ENCODE results near the gene STRADB.
"Not testable (repeated sequence)": the region's sequence is repeated elsewhere in the genome, so short reads cannot be mapped to it uniquely, and the experiment has no call there.

STRADB gene

DNA sequence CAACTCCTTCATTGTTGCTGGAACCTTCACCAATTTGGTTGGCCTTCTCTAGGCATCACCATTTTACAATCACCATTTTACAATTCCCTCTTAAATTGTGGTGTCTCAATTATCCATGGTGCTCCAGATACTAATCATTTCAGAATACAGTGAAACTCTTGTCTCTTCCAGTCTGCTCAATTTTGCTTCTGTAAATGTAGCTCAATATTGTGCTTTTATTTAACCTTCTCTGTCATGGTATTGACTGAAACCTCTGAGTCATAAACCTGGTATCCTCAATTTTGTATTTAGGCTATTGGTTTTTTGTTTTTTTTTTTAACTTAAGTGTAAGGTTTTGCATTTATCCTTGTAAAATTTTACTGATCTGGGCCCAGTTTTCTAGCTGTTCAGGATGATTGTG is 16.1 kb downstream of the STRADB start:
- no peak for DNase-seq (ENCODE audit: low read depth in 2 of 2)

DNA sequence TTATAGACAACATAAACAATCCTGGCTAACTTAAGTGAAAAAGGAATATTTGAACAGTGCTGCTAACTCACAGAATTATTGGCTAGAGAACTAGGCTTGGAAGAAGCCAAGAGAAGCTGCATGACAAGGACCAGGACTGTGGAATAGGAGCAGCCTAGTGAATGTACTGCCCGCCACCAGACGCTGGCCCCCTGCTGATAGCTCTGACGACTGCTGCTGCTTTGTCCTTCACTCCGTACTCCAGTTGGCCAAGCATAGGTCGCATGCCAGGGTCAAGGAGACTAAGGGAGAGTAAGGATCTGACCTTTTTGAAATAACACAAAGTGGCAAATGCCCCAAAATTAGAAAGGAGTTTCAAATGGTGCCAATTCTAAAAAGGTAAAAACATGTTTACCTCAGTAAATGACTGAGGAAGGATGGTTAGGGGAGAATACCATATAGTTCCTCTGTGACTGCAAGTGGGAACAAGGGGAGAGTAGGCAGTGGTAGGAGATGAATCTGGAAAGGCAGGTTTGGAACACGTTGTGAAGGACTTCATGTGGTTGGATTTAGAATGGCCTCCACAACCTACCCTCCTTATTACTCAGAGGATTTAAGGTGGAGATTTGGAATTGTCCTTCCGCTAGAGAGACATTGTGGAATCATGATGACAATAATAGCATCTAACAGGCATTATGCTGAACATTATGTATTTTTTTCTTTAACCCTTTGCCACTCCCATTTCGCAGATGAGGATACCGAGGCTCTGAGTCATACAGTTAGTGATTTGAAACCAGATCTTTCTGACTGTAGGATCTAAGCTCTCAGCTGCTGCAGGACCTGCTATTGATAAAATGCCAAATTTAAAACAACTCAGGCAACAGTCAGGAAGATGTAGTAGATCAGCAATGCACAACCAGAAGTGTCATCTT is 19.5 kb downstream of the STRADB start:
- DNase-seq (ENCODE audit: low read depth in 2 of 2) = no peak

DNA sequence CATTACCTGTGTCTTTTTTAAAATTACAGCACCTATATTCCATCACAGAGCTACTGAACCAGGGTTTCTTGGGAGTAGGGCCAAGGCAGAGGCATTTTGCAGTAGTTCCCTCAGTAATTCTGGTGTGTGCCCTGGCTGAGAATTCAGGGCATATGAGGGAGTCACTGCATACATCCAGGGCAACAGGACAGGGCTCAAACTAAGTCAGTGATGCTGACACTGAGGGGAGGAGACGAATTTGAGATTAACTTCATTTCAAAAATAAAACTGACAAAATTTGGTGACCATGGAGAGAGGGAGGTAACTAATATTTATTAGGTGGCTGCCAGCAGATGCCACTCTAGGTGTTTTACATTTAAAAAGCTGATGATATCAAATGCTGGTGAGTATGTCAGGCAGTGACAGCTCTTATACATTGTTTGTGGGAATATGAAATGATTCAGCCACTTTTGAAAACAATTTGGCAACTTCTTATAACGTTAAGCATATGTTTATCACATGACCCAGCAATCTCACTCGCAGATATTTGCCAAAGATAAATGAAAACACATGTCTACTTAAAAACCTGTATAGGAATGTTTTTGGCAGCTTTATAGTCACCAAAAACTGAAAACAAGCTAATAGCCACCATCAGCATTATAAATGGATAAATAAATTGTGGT is 20.3 kb downstream of the STRADB start:
- no peak for DNase-seq (ENCODE audit: low read depth in 2 of 2)

DNA sequence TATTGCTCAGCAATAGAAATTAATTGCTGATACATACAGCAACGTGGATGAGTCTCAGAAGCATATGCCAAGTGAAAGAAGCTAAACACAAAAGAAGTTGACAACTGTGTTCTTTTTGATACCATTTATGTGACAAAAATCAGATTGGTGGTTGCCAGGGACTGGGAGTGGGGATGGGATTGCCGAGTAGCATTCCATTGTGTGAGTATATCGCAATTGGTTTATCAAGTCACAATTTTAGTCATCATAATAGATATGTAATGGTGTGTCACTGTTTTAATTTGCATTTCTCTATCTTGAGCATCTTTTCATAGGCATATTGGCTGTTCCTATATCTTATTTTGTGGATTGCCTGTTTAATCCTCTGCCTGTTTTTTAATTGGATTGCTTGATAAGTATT is 20.9 kb downstream of the STRADB start:
- no peak for DNase-seq (ENCODE audit: low read depth in 2 of 2)

DNA sequence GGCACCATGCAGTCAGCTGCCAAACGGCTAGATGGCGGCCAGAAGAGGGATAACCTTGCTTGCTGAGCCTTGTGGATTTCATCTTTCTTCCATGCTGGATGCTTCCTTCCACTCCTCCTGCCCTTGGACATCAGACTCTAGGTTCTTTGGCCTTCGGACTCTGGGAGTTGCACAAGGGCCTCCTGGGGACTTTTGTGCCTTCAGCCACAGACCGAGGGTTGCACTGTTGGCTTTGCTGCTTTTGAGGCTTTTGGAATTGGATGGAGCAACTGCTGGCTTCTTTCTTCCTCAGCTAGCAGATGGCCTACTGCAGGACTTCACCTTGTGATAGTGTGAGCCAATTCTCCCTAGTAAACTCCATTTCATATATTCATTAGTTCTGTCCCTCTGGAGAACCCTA is 31.0 kb downstream of the STRADB start:
- DNase-seq (ENCODE audit: low read depth in 2 of 2) = no peak

DNA sequence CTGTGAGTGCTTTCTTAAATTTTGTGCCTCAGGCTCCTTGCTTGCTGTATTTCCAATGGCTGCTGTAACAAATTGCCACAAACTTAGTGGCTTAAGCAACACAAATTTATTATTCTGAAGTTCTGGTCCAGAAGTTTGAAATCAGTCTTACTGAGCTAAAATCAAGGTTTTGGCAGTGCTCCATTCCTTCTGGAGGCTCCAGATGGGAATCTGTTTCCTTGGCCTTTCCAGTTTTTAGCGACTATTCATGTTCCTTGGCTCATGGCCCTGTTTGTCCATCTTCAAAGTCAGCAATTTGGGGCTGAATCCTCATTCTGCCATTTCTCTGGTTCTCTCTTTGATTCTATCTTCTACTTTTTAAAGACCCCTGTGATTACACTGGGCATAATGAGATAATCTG is 31.8 kb downstream of the STRADB start:
- DNase-seq (ENCODE audit: low read depth in 2 of 2) = no peak

DNA sequence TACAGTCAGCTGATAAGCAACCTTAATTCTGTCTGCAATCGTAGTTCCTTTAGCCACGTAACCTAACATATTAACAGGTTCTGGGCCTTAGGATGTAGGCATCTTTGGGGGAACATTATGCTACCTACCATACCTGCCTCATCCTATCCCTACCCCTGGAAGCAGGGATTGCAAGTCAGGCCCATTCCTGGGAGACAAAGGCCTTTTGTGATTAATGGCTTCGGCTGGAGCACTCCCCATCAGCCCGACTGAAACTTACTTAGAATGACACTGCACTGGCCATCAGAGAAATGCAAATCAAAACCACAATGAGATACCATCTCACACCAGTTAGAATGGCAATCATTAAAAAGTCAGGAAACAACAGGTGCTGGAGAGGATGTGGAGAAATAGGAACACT is 32.2 kb downstream of the STRADB start:
- not testable (repeated sequence) for DNase-seq (ENCODE audit: low read depth in 2 of 2)

DNA sequence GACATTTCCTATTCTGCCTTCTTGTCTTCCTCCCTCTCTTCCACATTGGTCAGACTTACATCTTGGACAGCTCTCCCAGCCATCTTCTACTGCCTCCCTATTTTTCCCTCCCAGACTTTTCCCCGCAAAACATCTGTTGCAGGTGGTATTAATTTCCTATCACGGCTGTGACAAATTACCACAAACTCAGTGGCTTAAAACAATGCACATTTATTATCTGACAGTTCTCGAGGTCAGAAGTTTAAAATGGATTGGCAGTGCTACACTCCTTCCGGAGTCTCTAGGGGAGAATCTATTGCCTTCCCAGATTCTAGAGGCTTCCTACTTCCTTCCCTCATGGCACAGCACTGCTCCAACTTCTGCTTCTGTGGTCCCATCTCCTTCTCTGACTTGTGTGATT is 33.3 kb downstream of the STRADB start:
- no peak for DNase-seq (ENCODE audit: low read depth in 2 of 2)

DNA sequence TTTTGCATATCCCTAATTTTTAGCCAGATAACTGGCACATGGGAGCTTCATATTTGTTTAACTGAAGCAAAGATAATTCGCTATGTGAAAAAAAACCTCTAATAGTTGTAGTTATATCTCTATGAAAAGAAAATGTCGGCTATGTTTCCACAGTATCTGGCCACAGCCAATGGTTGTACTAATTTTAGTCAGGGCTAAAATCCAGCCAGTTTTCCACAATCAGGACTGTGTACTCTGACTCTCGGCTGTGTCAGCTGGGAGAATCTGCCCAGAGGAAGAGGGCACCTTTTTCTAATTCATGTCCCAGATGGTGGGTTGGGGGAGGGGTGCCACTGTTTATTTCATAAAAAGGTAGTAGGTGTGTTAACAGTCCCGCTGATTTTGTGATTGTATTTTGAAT is 38.8 kb downstream of the STRADB start:
- DNase-seq (ENCODE audit: low read depth in 2 of 2) = no peak

DNA sequence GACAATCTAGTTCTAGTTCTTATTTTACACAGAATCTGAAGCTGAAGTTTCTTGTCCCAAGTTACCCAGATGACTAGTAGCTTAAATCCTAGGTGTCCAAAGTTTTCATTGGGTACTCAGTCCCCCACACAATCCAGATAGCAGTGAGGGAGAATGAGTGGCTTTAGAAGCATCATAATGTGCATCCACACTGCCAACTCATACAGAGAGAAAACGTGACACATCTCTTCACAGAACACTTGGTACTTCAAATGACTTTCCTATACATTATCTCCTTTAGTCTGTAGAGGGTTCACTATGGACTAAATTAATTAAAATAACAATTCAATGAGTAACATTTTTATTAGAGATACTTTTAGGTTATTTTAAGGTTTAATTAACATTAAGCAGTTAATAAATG is 45.2 kb downstream of the STRADB start:
- DNase-seq (ENCODE audit: low read depth in 2 of 2) = no peak

DNA sequence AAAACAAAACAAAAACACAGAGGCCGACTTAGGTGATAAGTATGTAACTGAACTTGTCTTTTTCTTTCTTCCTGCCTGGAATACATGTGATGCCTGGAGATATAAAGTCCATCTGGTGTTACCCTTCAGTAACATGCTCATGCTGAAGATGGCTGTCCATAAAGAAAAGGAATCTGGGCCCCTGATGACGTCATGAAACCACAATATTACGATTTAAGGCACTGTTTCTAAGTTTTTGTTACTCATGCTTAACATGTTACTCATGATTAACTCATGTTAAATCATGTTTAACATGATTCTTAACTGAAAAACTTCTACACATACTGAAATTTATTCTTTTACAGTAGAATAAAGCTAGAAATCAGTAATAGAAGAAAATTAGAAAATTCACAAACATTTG is 49.0 kb downstream of the STRADB start:
- DNase-seq (ENCODE audit: low read depth in 2 of 2) = no peak

DNA sequence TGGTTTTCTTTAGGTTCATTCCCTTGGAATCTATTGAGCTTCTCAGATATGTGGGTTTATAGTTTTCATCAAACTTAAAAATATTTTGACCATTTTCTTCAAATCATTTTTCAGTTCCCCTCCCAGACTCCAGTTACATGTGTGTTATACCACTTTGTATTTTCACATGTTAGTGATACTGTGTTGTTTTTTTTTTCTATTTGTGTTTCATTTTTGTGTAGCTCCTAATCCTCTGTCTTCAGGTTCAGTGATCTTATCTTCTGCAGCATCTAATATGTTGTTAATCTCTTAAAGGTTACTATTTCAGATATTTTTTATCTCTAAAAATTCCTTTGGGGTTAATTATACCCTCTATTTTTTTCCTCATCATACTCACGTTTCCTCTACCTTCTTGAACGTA is 51.2 kb downstream of the STRADB start:
- no peak for DNase-seq (ENCODE audit: low read depth in 2 of 2)

DNA sequence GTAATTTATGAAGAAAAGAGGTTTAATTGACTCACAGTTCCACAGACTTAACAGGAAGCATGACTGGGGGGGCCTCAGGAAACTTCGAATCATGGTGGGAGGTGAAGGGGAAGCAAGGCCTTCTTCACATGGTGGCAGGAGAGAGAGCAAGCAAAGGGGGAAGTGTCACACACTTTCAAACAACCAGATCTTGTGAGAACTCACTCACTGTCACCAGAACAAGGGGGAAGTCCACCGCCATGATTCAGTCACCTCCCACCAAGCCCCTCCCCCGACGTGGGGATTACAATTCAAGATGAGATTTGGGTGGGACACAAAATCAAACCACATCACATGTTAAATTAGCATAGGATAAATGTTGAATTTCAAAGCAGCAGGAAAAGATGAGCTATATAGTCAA is 56.2 kb downstream of the STRADB start:
- DNase-seq (ENCODE audit: low read depth in 2 of 2) = no peak

DNA sequence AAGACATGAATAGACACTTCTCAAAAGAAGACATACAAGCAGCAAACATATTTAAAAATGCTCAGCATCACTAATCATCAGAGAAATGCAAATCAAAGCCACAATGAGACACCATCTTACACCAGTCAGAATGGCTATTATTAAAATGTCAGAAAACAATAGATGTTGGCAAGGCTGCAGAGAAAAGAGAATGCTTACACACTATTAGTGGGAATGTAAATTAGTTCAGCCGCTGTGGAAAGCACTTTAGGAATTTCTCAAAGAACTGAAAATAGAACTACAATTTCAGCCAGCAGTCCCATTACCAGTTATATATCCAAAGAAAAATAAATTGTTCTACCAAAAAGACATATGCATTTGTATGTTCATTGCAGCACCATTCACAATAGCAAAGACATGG is 61.7 kb downstream of the STRADB start:
- DNase-seq (ENCODE audit: low read depth in 2 of 2) = no peak

DNA sequence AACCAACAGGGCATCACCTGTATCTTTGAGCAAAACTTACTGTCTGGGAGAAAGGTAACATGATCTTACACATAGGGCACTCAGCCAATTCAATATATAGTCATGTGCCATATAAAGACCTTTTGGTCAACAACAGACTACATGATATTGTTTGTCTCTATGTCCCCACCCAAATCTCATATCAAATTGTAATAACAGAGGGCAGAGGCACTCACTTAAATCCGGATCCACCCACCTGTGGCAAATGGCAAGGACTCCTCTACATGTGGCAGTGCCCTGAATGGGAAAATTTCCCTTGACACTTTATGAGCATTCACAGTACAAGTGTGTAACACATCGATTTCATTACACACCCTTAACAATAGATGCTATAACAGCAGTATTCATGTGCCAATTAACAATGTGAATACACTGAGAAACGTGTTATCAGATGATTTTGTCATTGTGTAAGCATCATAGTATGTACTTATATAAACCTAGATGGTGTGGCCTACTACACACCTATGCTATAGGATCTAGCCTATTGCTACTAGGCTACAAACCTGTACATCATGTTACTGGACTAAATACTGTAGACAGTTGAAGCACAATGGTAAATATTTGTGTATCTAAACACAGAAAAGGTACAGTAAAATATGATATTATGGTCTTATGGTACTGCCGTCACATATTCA is 64.2 kb downstream of the STRADB start:
- no peak for DNase-seq (ENCODE audit: low read depth in 2 of 2)

DNA sequence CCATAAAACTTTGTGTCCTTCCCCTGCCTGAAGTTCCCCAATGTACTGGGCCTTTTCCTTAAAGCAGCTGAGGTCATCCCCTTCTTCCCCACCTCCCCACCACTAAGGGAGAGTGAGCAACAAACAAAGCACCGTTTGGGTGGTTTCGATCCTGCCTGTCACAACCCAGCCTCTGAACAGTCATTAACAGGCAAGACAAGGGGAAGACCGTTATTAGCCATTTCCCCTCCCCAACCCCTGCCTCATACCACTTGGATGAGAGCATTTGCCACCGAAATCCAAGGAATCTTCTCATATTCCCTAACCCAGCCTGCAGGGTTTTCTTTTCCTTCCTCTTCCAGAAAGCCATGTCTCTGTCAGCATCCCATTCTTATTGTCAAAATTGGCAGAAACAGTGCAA is 65.6 kb downstream of the STRADB start:
- DNase-seq (ENCODE audit: low read depth in 2 of 2) = no peak

DNA sequence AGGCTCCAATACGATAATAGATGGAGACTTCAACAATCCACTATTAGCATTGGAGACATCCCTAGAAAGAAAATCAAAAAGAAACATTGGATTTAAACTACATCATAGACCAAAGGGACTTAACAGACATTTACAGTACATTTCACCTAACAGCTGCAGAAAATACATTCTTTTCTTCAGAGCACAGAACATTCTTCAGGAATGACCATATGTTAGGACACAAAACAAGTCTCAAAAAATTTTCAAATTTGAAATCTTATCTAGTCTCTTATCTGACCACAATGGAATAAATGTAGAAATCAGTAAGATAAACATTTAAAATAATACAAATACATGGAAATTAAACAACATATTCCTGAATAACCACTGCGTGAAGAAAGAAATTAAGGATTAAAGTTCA is 68.7 kb downstream of the STRADB start:
- DNase-seq (ENCODE audit: low read depth in 2 of 2) = no peak

DNA sequence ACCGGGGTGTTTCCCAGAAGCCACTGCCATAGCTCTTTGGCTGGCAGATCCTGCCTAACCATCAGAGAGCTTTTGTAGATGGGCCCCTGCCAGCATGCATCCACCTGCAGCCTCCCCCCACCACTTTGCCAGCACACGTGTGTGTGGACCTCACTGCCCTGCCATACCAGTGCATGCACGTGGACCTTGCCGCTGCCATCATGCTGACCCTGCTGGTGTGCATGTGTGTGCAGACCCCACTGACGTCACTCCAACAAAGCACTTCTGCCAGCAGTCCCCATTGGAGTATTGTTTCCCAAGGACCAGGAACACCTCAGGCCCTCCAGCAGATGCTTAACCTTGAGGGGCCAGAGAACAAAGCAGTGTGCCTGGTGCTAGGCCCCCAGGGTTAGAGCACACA is 71.4 kb downstream of the STRADB start:
- no peak for DNase-seq (ENCODE audit: low read depth in 2 of 2)

DNA sequence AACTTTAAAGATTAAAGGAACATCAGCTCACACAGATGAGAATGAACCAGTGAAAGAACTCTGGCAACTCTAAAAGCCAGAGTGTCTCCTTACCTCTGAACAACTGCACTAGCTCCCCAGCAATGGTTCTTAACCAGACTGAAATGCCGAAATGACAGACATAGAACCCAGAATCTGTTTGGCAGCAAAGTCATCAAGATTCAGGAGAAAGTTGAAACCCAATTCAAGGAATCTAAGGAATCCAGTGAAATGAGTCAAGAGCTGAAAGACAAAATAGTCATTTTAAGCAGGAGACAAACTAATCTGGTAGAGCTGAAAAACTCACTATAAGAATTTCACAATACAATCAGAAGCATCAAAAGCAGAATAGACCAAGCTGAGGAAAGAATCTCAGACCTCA is 72.0 kb downstream of the STRADB start:
- no peak for DNase-seq (ENCODE audit: low read depth in 2 of 2)

Measured in stimulated activated CD8-positive, alpha-beta memory T cell treated with anti-CD3 and anti-CD28 coated beads, Interleukin-7, amount 100 ng/mL, for 4 hours (primary cell).